HEK293 (cell line): ENCODE results near the gene KCTD2.

Experiments used
- KLF9 ChIP-seq: fragments of 450-650 bp; formaldehyde crosslinking; IDR thresholded peaks from 2 replicates; pipeline ENCODE4 v1.5.1; 2016; ENCODE audit warnings: missing biosample characterization, missing genetic modification characterization, low read depth
- PRDM4 ChIP-seq: fragments of 450-650 bp; formaldehyde crosslinking; IDR thresholded peaks from 2 replicates; pipeline ENCODE4 v1.5.1; 2017; ENCODE audit warnings: missing biosample characterization, missing genetic modification characterization
- ZBTB17 ChIP-seq: fragments of 450-650 bp; formaldehyde crosslinking; IDR thresholded peaks from 2 replicates; pipeline ENCODE4 v1.5.1; 2016; ENCODE audit warnings: missing biosample characterization, missing genetic modification characterization
- ZFHX2 ChIP-seq: fragments of 450-650 bp; formaldehyde crosslinking; conservative IDR thresholded peaks from 2 replicates; pipeline ENCODE4 v1.5.1; 2016; ENCODE audit warnings: missing biosample characterization, missing genetic modification characterization
- ZFP37 ChIP-seq: fragments of 450-650 bp; formaldehyde crosslinking; IDR thresholded peaks from 2 replicates; pipeline ENCODE4 v1.5.1; 2016; ENCODE audit warnings: missing biosample characterization, missing genetic modification characterization
- ZFP41 ChIP-seq: fragments of 450-650 bp; formaldehyde crosslinking; IDR thresholded peaks from 2 replicates; pipeline ENCODE4 v1.5.1; 2016; ENCODE audit warnings: missing biosample characterization, missing genetic modification characterization, borderline replicate concordance
- ZNF146 ChIP-seq: fragments of 450-650 bp; formaldehyde crosslinking; IDR thresholded peaks from 2 replicates; pipeline ENCODE4 v1.5.1; 2016; ENCODE audit warnings: missing biosample characterization, missing genetic modification characterization
- ZNF221 ChIP-seq: fragments of 450-650 bp; formaldehyde crosslinking; IDR thresholded peaks from 2 replicates; pipeline ENCODE4 v1.5.1; 2017; ENCODE audit warnings: missing biosample characterization, missing genetic modification characterization, borderline replicate concordance
- ZNF24 ChIP-seq: fragments of 450-650 bp; formaldehyde crosslinking; IDR thresholded peaks from 2 replicates; pipeline ENCODE4 v1.5.1; 2016; ENCODE audit warnings: missing biosample characterization, missing genetic modification characterization
- ZNF266 ChIP-seq: fragments of 450-650 bp; formaldehyde crosslinking; IDR thresholded peaks from 2 replicates; pipeline ENCODE4 v1.5.1; 2016; ENCODE audit warnings: missing biosample characterization, missing genetic modification characterization, low read depth
- ZNF350 ChIP-seq: fragments of 450-650 bp; formaldehyde crosslinking; IDR thresholded peaks from 2 replicates; pipeline ENCODE4 v1.5.0; 2017; ENCODE audit warnings: missing biosample characterization, mild to moderate bottlenecking, missing genetic modification characterization
- ZNF600 ChIP-seq: fragments of 450-650 bp; formaldehyde crosslinking; IDR thresholded peaks from 2 replicates; pipeline ENCODE4 v1.5.1; 2016; ENCODE audit warnings: missing biosample characterization, missing genetic modification characterization
- TF ChIP-seq, protein P1 (sequence below): fragments of 450-650 bp; formaldehyde crosslinking; IDR thresholded peaks from 2 replicates; pipeline ENCODE4 v1.5.1; 2016; ENCODE audit warnings: missing biosample characterization, missing genetic modification characterization
- TF ChIP-seq, protein P2 (sequence below): fragments of 450-650 bp; formaldehyde crosslinking; IDR thresholded peaks from 2 replicates; pipeline ENCODE4 v1.5.1; 2016; ENCODE audit warnings: missing biosample characterization, missing genetic modification characterization, borderline replicate concordance
- TF ChIP-seq, protein P3 (sequence below): fragments of 450-650 bp; formaldehyde crosslinking; IDR thresholded peaks from 2 replicates; pipeline ENCODE4 v1.5.1; 2017; ENCODE audit warnings: missing biosample characterization, missing genetic modification characterization
- TF ChIP-seq, protein P4 (sequence below): fragments of 450-650 bp; formaldehyde crosslinking; IDR thresholded peaks from 2 replicates; pipeline ENCODE4 v1.5.1; 2016; ENCODE audit warnings: missing biosample characterization, missing genetic modification characterization

Gene KCTD2

DNA sequence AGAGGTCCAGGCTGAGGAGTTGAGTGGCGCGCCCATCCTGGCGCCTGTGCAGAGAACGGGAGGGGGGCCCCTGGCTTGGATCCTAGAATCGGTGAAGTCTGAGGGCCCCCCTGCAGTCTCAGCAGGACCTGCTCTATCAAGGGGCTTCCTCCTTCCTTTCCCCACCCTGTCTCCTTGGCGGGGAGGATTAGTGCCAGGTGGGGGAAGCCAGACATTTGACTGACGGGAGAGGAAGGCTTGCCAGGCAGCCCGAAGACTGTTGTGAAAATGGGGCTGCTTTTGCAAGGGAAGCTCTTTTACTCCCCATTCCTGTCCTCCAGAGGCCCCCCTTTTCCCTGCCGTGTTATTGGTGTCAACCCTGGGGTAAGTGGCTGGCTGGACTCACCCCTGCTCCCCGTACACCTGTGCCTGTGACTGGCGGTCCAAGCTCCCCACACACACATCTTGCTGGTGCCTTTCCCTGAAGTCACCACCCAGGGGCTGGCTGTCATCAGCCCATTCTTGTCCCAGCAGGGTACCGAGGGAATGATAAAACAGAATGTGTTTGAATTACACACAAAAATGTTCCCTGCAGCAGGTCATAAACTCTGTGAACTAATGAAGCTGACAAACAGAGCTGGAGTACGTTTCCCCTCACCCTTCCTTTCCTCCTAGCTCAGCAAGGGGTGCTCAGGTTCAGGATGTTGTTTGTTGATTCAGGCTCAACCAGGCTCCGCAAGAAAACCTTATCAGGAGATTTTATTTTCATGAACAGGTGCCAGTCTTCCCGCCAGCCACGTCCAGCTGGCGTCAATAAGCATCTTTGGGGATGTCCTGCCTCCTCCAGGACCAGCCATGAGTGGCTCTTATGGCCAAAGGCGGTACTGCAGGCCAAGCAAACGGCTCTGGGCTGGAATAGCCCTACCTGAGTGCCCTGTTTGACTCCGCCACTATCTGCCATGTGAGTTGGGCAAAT, 58.4 kb downstream of the KCTD2 start (continued):
- peak; percentile 86 for TF ChIP-seq ZNF600 (tag by site-specific recombination)
- TF ChIP-seq, protein P1, sequence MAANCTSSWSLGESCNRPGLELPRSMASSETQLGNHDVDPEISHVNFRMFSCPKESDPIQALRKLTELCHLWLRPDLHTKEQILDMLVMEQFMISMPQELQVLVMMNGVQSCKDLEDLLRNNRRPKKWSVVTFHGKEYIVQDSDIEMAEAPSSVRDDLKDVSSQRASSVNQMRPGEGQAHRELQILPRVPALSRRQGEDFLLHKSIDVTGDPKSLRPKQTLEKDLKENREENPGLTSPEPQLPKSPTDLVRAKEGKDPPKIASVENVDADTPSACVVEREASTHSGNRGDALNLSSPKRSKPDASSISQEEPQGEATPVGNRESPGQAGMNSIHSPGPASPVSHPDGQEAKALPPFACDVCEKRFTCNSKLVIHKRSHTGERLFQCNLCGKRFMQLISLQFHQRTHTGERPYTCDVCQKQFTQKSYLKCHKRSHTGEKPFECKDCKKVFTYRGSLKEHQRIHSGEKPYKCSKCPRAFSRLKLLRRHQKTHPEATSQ (tag by site-specific recombination): peak; percentile 84; the same call in 1 of the 2 replicates
- TF ChIP-seq ZNF350 (tag by site-specific recombination): no peak
- no peak for TF ChIP-seq KLF9 (tag by site-specific recombination)
- TF ChIP-seq, protein P2, sequence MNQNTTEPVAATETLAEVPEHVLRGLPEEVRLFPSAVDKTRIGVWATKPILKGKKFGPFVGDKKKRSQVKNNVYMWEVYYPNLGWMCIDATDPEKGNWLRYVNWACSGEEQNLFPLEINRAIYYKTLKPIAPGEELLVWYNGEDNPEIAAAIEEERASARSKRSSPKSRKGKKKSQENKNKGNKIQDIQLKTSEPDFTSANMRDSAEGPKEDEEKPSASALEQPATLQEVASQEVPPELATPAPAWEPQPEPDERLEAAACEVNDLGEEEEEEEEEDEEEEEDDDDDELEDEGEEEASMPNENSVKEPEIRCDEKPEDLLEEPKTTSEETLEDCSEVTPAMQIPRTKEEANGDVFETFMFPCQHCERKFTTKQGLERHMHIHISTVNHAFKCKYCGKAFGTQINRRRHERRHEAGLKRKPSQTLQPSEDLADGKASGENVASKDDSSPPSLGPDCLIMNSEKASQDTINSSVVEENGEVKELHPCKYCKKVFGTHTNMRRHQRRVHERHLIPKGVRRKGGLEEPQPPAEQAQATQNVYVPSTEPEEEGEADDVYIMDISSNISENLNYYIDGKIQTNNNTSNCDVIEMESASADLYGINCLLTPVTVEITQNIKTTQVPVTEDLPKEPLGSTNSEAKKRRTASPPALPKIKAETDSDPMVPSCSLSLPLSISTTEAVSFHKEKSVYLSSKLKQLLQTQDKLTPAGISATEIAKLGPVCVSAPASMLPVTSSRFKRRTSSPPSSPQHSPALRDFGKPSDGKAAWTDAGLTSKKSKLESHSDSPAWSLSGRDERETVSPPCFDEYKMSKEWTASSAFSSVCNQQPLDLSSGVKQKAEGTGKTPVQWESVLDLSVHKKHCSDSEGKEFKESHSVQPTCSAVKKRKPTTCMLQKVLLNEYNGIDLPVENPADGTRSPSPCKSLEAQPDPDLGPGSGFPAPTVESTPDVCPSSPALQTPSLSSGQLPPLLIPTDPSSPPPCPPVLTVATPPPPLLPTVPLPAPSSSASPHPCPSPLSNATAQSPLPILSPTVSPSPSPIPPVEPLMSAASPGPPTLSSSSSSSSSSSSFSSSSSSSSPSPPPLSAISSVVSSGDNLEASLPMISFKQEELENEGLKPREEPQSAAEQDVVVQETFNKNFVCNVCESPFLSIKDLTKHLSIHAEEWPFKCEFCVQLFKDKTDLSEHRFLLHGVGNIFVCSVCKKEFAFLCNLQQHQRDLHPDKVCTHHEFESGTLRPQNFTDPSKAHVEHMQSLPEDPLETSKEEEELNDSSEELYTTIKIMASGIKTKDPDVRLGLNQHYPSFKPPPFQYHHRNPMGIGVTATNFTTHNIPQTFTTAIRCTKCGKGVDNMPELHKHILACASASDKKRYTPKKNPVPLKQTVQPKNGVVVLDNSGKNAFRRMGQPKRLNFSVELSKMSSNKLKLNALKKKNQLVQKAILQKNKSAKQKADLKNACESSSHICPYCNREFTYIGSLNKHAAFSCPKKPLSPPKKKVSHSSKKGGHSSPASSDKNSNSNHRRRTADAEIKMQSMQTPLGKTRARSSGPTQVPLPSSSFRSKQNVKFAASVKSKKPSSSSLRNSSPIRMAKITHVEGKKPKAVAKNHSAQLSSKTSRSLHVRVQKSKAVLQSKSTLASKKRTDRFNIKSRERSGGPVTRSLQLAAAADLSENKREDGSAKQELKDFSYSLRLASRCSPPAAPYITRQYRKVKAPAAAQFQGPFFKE (tag by site-specific recombination): no peak
- TF ChIP-seq ZNF24 (tag by site-specific recombination): peak; percentile 100
- TF ChIP-seq PRDM4 (tag by site-specific recombination): peak; percentile 89
- TF ChIP-seq, protein P3, sequence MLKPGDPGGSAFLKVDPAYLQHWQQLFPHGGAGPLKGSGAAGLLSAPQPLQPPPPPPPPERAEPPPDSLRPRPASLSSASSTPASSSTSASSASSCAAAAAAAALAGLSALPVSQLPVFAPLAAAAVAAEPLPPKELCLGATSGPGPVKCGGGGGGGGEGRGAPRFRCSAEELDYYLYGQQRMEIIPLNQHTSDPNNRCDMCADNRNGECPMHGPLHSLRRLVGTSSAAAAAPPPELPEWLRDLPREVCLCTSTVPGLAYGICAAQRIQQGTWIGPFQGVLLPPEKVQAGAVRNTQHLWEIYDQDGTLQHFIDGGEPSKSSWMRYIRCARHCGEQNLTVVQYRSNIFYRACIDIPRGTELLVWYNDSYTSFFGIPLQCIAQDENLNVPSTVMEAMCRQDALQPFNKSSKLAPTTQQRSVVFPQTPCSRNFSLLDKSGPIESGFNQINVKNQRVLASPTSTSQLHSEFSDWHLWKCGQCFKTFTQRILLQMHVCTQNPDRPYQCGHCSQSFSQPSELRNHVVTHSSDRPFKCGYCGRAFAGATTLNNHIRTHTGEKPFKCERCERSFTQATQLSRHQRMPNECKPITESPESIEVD (tag by site-specific recombination): peak; percentile 95; the same call in 1 of the 2 replicates
- TF ChIP-seq, protein P4, sequence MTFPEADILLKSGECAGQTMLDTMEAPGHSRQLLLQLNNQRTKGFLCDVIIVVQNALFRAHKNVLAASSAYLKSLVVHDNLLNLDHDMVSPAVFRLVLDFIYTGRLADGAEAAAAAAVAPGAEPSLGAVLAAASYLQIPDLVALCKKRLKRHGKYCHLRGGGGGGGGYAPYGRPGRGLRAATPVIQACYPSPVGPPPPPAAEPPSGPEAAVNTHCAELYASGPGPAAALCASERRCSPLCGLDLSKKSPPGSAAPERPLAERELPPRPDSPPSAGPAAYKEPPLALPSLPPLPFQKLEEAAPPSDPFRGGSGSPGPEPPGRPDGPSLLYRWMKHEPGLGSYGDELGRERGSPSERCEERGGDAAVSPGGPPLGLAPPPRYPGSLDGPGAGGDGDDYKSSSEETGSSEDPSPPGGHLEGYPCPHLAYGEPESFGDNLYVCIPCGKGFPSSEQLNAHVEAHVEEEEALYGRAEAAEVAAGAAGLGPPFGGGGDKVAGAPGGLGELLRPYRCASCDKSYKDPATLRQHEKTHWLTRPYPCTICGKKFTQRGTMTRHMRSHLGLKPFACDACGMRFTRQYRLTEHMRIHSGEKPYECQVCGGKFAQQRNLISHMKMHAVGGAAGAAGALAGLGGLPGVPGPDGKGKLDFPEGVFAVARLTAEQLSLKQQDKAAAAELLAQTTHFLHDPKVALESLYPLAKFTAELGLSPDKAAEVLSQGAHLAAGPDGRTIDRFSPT: no peak
- TF ChIP-seq ZFP41 (tag by site-specific recombination): no peak
- peak; percentile 71 for TF ChIP-seq ZBTB17
- no peak for TF ChIP-seq ZFHX2 (tag by site-specific recombination)
- TF ChIP-seq ZNF221 (tag by site-specific recombination): no peak
- TF ChIP-seq ZFP37: no peak
- TF ChIP-seq ZNF266 (tag by site-specific recombination): no peak
- TF ChIP-seq ZNF146 (tag by site-specific recombination): peak; percentile 47; the same call in 1 of the 2 replicates
- TF ChIP-seq, all 188 proteins: peak for 80
